ENCODE data around the gene PACSIN3.

Gene PACSIN3

GRCh38 chr11:47131136-47131535 lies 55.1 kb downstream of the PACSIN3 start:
- DNase-seq (no peak), ATAC-seq (ENCODE audit: insufficient read depth, low read depth) (no peak)
- Histone ChIP-seq H3K79me2 (ENCODE audit: insufficient read depth, low read length) (no peaks in the 10 kb centered on the region), H3K4me3 (ENCODE audit: low read depth in 1 of 2, low read length in 2 of 2) (no peak overlapping the region), H3K27ac (ENCODE audit: low read length) (no peak overlapping the region), H4K20me1 (ENCODE audit: insufficient read depth, low read length) (no peaks in the 10 kb centered on the region), H2AFZ (ENCODE audit: low read depth, low read length) (no peak overlapping the region), H3K9me3 (ENCODE audit: insufficient read depth, low read length, severe bottlenecking) (no peaks in the 10 kb centered on the region), H3K27me3 (ENCODE audit: insufficient read depth, low read length, poor library complexity) (no peaks in the 10 kb centered on the region), H3K9ac (ENCODE audit: low read depth, low read length) (no peak overlapping the region), H3K36me3 (ENCODE audit: insufficient read depth, low read length) (no peaks in the 10 kb centered on the region), H3K4me2 (ENCODE audit: insufficient read depth, low read length) (no peak overlapping the region), H3K4me1 (ENCODE audit: insufficient read depth, low read length) (no peaks in the 10 kb centered on the region)
- no peak for TF ChIP-seq CTCF (IDR thresholded peaks at IDR 0.05; ENCODE audit: borderline replicate concordance, extremely low read depth, low read length, poor library complexity, severe bottlenecking)
- no peak for TF ChIP-seq EZH2 (IDR thresholded peaks at IDR 0.05; ENCODE audit: borderline replicate concordance, low read depth, low read length, severe bottlenecking)

GRCh38 chr11:47130543-47130942 lies 55.7 kb downstream of the PACSIN3 start:
- no peaks in the 10 kb centered on the region for H4K20me1 ChIP-seq (ENCODE audit: insufficient read depth, low read length)
- H3K4me1 ChIP-seq (ENCODE audit: insufficient read depth, low read length) = no peaks in the 10 kb centered on the region
- H3K4me3 ChIP-seq (ENCODE audit: low read depth in 1 of 2, low read length in 2 of 2) = no peak overlapping the region
- no peaks in the 10 kb centered on the region for H3K36me3 ChIP-seq (ENCODE audit: insufficient read depth, low read length)
- no peak overlapping the region for H3K4me2 ChIP-seq (ENCODE audit: insufficient read depth, low read length)
- TF ChIP-seq EZH2 (IDR thresholded peaks at IDR 0.05; ENCODE audit: borderline replicate concordance, low read depth, low read length, severe bottlenecking) = no peak
- TF ChIP-seq CTCF (IDR thresholded peaks at IDR 0.05; ENCODE audit: borderline replicate concordance, extremely low read depth, low read length, poor library complexity, severe bottlenecking) = no peak
- ATAC-seq (ENCODE audit: insufficient read depth, low read depth) = no peak
- no peak overlapping the region for H2AFZ ChIP-seq (ENCODE audit: low read depth, low read length)
- no peaks in the 10 kb centered on the region for H3K79me2 ChIP-seq (ENCODE audit: insufficient read depth, low read length)
- no peak overlapping the region for H3K9ac ChIP-seq (ENCODE audit: low read depth, low read length)
- no peak overlapping the region for H3K27ac ChIP-seq (ENCODE audit: low read length)
- no peaks in the 10 kb centered on the region for H3K9me3 ChIP-seq (ENCODE audit: insufficient read depth, low read length, severe bottlenecking)
- no peak for DNase-seq
- H3K27me3 ChIP-seq (ENCODE audit: insufficient read depth, low read length, poor library complexity) = no peaks in the 10 kb centered on the region

Measured in DND-41 (cell line).